Right atrium auricular region (tissue), 2 donors: ENCODE results near the gene ZNF154. TPM values are rescaled to one million over a fixed set of nuclear protein-coding genes. Genes with fewer than 3 reads are reported as not detected.

Source experiments
- DNase-seq: peaks from one replicate; pipeline ENCODE4 v3.0.0-alpha.2; 2019; ENCODE audit warnings: low spot score
- H3K27ac ChIP-seq, 2 donors: fragments of 200-600 bp; sonication (generic); 1 replicate in 1 of 2; 2 replicates in 1 of 2; pipeline ENCODE4 v1.5.1; 2016 to 2019
- H3K27me3 ChIP-seq, 2 donors: fragments of 200-600 bp; sonication (generic); one replicate each; pipeline versions ENCODE4 v1.5.1 to v1.6.0; 2017 to 2019
- H3K36me3 ChIP-seq: fragments of 200-600 bp; sonication (generic); one replicate; pipeline ENCODE4 v1.5.1; 2016
- H3K4me1 ChIP-seq, 2 donors: fragments of 200-600 bp; sonication (generic); one replicate each; pipeline versions ENCODE4 v1.5.1 to v1.6.0; 2017 to 2019
- H3K4me3 ChIP-seq, 2 donors: fragments of 200-600 bp; sonication (generic); 1 replicate in 1 of 2; 2 replicates in 1 of 2; pipeline ENCODE4 v1.5.1; 2017 to 2019; ENCODE audit warnings: mild to moderate bottlenecking in 1 of 2, moderate library complexity in 1 of 2
- H3K9me3 ChIP-seq, 2 donors: fragments of 200-600 bp; sonication (generic); one replicate each; pipeline ENCODE4 v1.5.1; 2019
- total RNA-seq, 2 donors: library from RNA; depleted of rRNA; stranded (reverse); fragments of >200 nt; gene quantifications; one replicate each; pipeline ENCODE4 v1.1.0, GENCODE V29; 2016
- TF ChIP-seq, protein P1 (sequence below), 2 donors: fragments of 200-600 bp; sonication (generic); IDR thresholded peaks; one replicate each; pipeline ENCODE4 v1.5.1; 2019; ENCODE audit warnings: antibody characterized with exemption in 2 of 2

The ZNF154 gene
- total RNA-seq, 2 donors from 2014 or later = 2.8 to 3.3 TPM

DNA sequence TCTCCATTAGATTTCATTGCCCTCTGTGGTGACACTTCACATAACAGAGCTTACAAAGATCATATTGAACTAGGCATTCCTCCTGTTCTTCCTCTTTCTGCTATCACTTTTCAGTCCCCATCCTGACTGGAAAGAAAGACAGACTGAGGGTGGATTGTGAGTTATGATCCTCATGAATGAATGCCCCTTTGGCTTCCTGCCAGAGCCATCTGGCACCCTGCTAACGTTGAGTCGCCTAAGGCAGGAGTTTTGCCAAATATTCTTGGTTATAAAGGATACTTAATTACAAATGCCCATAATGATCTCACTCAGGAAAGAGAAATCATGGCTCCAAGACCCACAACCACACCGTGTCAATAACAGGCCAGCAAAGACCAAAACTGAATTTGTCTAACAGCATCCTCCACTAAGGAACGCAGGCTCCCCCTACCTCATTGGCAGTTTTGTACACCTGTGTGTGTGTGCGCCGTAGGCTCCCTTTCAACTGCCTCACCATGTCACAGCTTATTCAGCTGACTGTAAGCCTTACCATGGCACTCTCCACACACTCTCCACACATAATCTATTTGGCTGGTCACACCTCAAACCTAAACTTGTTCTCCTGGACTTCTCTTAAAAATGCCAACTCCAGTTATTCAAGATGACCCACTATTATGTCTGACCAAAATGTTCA is 60.5 kb downstream of the ZNF154 start:
- Histone ChIP-seq H3K4me1 (no peaks in the 10 kb centered on the region), H3K36me3 (no peaks in the 10 kb centered on the region), H3K27ac (no peak overlapping the region), H3K9me3 (peaks cover 0 to 2% of the 10 kb centered on the region in 2 donors), H3K27me3 (no peaks in the 10 kb centered on the region), H3K4me3 (no peak overlapping the region)
- no peak for DNase-seq
- TF ChIP-seq, protein P1, sequence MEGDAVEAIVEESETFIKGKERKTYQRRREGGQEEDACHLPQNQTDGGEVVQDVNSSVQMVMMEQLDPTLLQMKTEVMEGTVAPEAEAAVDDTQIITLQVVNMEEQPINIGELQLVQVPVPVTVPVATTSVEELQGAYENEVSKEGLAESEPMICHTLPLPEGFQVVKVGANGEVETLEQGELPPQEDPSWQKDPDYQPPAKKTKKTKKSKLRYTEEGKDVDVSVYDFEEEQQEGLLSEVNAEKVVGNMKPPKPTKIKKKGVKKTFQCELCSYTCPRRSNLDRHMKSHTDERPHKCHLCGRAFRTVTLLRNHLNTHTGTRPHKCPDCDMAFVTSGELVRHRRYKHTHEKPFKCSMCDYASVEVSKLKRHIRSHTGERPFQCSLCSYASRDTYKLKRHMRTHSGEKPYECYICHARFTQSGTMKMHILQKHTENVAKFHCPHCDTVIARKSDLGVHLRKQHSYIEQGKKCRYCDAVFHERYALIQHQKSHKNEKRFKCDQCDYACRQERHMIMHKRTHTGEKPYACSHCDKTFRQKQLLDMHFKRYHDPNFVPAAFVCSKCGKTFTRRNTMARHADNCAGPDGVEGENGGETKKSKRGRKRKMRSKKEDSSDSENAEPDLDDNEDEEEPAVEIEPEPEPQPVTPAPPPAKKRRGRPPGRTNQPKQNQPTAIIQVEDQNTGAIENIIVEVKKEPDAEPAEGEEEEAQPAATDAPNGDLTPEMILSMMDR (IDR thresholded peaks at IDR 0.05) = no peak

Other genes starting within 250 kb of the ZNF154 start
- 10 to 100 TPM; 14.9 to 17.3 TPM for gene ZNF772, start 231.6 kb downstream of the ZNF154 start, total RNA-seq
- gene ZNF419, start 221.5 kb downstream of the ZNF154 start, total RNA-seq = 1 to 10 TPM; 4.9 to 7.2 TPM
- 1 to 10 TPM; 2.1 to 8.5 TPM for gene ZNF773, start 209.3 kb downstream of the ZNF154 start, total RNA-seq
- 1 to 10 TPM; 2.2 to 4.1 TPM for gene ZNF549, start 181.8 kb downstream of the ZNF154 start, total RNA-seq
- gene ZNF550, start 149.3 kb downstream of the ZNF154 start, total RNA-seq = 1 to 10 TPM; 4.6 to 5.2 TPM
- gene ZNF416, start 130.3 kb downstream of the ZNF154 start, total RNA-seq = 1 to 10 TPM; 3.2 to 4.4 TPM
- gene ZIK1, start 125.1 kb downstream of the ZNF154 start, total RNA-seq = 1 to 10 TPM; 3.3 to 4.9 TPM
- 10 to 100 TPM in 1 of 2 donors, 1 to 10 TPM in 1; 5.7 to 10.8 TPM for gene ZNF530, start 109.3 kb downstream of the ZNF154 start, total RNA-seq
- gene ZNF134, start 95.0 kb downstream of the ZNF154 start, total RNA-seq = 10 to 100 TPM; 11.5 to 14.1 TPM
- gene ZNF211, start 76.0 kb downstream of the ZNF154 start, total RNA-seq = 1 to 10 TPM; 8.8 to 9.7 TPM
- gene ZSCAN4, start 40.3 kb downstream of the ZNF154 start, total RNA-seq = under 1 TPM in 1 of 2 donors, not detected in 1; 0.24 TPM
- 1 to 10 TPM; 3.0 to 5.1 TPM for gene ZNF551, start 27.2 kb downstream of the ZNF154 start, total RNA-seq
- gene ZNF671, start 18.4 kb upstream of the ZNF154 start, total RNA-seq = 1 to 10 TPM; 5.6 to 8.3 TPM
- 1 to 10 TPM; 6.0 to 8.9 TPM for gene ZNF776, start 37.6 kb upstream of the ZNF154 start, total RNA-seq
- 10 to 100 TPM in 1 of 2 donors, 1 to 10 TPM in 1; 5.7 to 11.9 TPM for gene ZNF586, start 60.5 kb upstream of the ZNF154 start, total RNA-seq
- 1 to 10 TPM; 1.0 to 5.3 TPM for gene ZNF552, start 105.7 kb upstream of the ZNF154 start, total RNA-seq
- 1 to 10 TPM; 3.2 to 5.7 TPM for gene ZNF587B, start 121.1 kb upstream of the ZNF154 start, total RNA-seq
- 10 to 100 TPM; 11.6 to 12.5 TPM for gene ZNF587, start 140.7 kb upstream of the ZNF154 start, total RNA-seq
- 1 to 10 TPM; 8.7 to 9.2 TPM for gene ZNF814, start 179.8 kb upstream of the ZNF154 start, total RNA-seq
- 1 to 10 TPM; 7.5 TPM for gene ZNF417, start 207.4 kb upstream of the ZNF154 start, total RNA-seq
- 1 to 10 TPM; 5.2 to 5.7 TPM for gene ZNF418, start 226.2 kb upstream of the ZNF154 start, total RNA-seq
- 1 to 10 TPM; 5.3 to 5.7 TPM for gene ZNF256, start 238.5 kb upstream of the ZNF154 start, total RNA-seq